Activated naive CD4-positive, alpha-beta T cell treated with anti-CD3 and anti-CD28 coated beads for 36 hours (primary cell): ENCODE data around the gene C1QC. TPM values are rescaled to one million over a fixed set of nuclear protein-coding genes. Genes with fewer than 3 reads are reported as not detected.

ENCODE experiments used
- microRNA-seq: library from miRNA; unstranded; fragments of <30 nt; microRNA quantifications from one replicate; pipeline ENCODE4 v1.2.0, GENCODE V29; 2022; ENCODE audit warnings: borderline microRNAs expressed, borderline replicate concordance
- total RNA-seq, 2 experiments: library from RNA; stranded (reverse); gene quantifications; one replicate each; pipeline ENCODE4 v1.2.3, GENCODE V29; 2021

Gene C1QC
- total RNA-seq, 2 experiments from 2014 or later = not detected

Small RNAs within 50 kb of the gene (microRNA-seq; reads per million reads assigned to microRNA genes)
- gene MIR6127 = not detected

Other genes with a start within 250 kb of the C1QC start
- gene ZBTB40, start 191.8 kb upstream of the C1QC start, total RNA-seq = 10 to 100 TPM; 11.5 to 13.1 TPM
- not detected for gene EPHA8, start 80.1 kb upstream of the C1QC start, total RNA-seq
- not detected for gene C1QA, start 7.0 kb upstream of the C1QC start, total RNA-seq
- gene C1QB, start 9.6 kb downstream of the C1QC start, total RNA-seq = not detected
- gene EPHB2, start 67.2 kb downstream of the C1QC start, total RNA-seq = not detected